SKM-1 treated with dmso at 0.1 percent for 144 hours (cell line): ENCODE data around the gene ETV6.
"Not testable (repeated sequence)": the region's sequence is repeated elsewhere in the genome, so short reads cannot be mapped to it uniquely, and the experiment has no call there.

ENCODE experiments used
- DNase-seq: peaks from one replicate; lab custom pipeline; 2025; ENCODE audit not compliant: unreplicated experiment; lab: John Stamatoyannopoulos, UW

ETV6 gene

GRCh38 chr12:11649413-11650285, at the start of gene ETV6:
Gene ETV6, plus strand, starts transcription at chr12:11649674. Its CDS starts 454 bp downstream, at chr12:11650128.
- peak; percentile 51 for DNase-seq

GRCh38 chr12:11600199-11600598, 49.3 kb upstream of the ETV6 start:
- DNase-seq, result no peak

- no peak for DNase-seq
Measured at GRCh38 chr12:11601647-11602046, 47.8 kb upstream of the ETV6 start.

- DNase-seq, result no peak
Measured at GRCh38 chr12:11607313-11608081, 42.0 kb upstream of the ETV6 start.

GRCh38 chr12:11609045-11609444, 40.4 kb upstream of the ETV6 start:
- DNase-seq, result no peak

- DNase-seq, result no peak
Measured at GRCh38 chr12:11615481-11615880, 34.0 kb upstream of the ETV6 start.

- no peak for DNase-seq
Measured at GRCh38 chr12:11618046-11618445, 31.4 kb upstream of the ETV6 start.

- no peak for DNase-seq
Measured at GRCh38 chr12:11621797-11622423, 27.6 kb upstream of the ETV6 start.

GRCh38 chr12:11622876-11623281, 26.6 kb upstream of the ETV6 start:
- peak; percentile 4 for DNase-seq

- peak; percentile 3 for DNase-seq
Measured at GRCh38 chr12:11623382-11623781, 26.1 kb upstream of the ETV6 start.

GRCh38 chr12:11624116-11624515, 25.4 kb upstream of the ETV6 start:
- DNase-seq, result no peak

- not testable (repeated sequence) for DNase-seq
Measured at GRCh38 chr12:11627709-11628108, 21.8 kb upstream of the ETV6 start.

- DNase-seq, result no peak
Measured at GRCh38 chr12:11628353-11628752, 21.1 kb upstream of the ETV6 start.

- no peak for DNase-seq
Measured at GRCh38 chr12:11630046-11630706, 19.3 kb upstream of the ETV6 start.

GRCh38 chr12:11631288-11631687, 18.2 kb upstream of the ETV6 start:
- DNase-seq, result no peak

GRCh38 chr12:11631881-11632280, 17.6 kb upstream of the ETV6 start:
- not testable (repeated sequence) for DNase-seq

- no peak for DNase-seq
Measured at GRCh38 chr12:11633968-11634367, 15.5 kb upstream of the ETV6 start.

GRCh38 chr12:11635341-11635740, 14.1 kb upstream of the ETV6 start:
- no peak for DNase-seq

GRCh38 chr12:11638315-11638916, 11.1 kb upstream of the ETV6 start:
- no peak for DNase-seq

- DNase-seq, result no peak
Measured at GRCh38 chr12:11639454-11639853, 10.0 kb upstream of the ETV6 start.

GRCh38 chr12:11641522-11641921, 8.0 kb upstream of the ETV6 start:
- no peak for DNase-seq
